B cell (primary cell): ENCODE data around the gene MRPS25.

ENCODE experiments used
- EZH2 ChIP-seq: IDR thresholded peaks from 2 replicates; pipeline ENCODE4 v1.6.1; 2012; ENCODE audit warnings: borderline replicate concordance, low read depth, mild to moderate bottlenecking, moderate library complexity, low read length; ENCODE audit not compliant: insufficient read depth, poor library complexity, severe bottlenecking
- TF ChIP-seq, protein P1 (sequence below): fragments of 200-600 bp; IDR thresholded peaks from one replicate; pipeline ENCODE4 v1.8.0; 2022; ENCODE audit warnings: antibody characterized with exemption, mild to moderate bottlenecking

DNA sequence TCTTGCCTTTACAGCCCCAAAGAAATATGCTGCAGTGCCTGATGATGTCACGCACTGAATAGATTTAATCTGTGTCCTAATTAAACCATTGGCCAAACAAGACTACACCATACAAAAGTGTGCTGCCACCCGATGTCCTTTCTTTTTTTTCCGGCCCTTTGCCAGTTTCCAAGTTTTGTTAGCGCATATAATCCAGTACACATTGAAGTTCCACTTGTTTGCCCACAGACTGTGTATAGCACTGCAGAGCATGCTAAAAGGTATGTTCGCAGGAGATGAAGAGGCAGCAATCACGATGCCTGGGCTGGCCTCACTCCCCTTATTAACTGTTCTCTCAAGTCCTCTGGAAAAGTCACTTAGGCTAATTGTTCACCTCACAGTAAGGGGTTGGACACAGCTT is 26.8 kb downstream of the MRPS25 start:
- TF ChIP-seq, protein P1, sequence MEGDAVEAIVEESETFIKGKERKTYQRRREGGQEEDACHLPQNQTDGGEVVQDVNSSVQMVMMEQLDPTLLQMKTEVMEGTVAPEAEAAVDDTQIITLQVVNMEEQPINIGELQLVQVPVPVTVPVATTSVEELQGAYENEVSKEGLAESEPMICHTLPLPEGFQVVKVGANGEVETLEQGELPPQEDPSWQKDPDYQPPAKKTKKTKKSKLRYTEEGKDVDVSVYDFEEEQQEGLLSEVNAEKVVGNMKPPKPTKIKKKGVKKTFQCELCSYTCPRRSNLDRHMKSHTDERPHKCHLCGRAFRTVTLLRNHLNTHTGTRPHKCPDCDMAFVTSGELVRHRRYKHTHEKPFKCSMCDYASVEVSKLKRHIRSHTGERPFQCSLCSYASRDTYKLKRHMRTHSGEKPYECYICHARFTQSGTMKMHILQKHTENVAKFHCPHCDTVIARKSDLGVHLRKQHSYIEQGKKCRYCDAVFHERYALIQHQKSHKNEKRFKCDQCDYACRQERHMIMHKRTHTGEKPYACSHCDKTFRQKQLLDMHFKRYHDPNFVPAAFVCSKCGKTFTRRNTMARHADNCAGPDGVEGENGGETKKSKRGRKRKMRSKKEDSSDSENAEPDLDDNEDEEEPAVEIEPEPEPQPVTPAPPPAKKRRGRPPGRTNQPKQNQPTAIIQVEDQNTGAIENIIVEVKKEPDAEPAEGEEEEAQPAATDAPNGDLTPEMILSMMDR, result no peak
- no peak for TF ChIP-seq EZH2
